T-helper 17 cell (primary cell): ENCODE results near the gene PRKACG. TPM values are rescaled to one million over a fixed set of nuclear protein-coding genes. Genes with fewer than 3 reads are reported as not detected.

Experiments
- ATAC-seq: fragments of 150-1000 bp; cut with Tn5 transposase; 2 replicates; pipeline ENCODE4 v1.10.0; 2021; ENCODE audit warnings: mild to moderate bottlenecking, moderate library complexity
- DNase-seq, 3 donors: peaks; one replicate each; pipeline versions ENCODE4 v3.0.0 to v3.0.0-alpha.2; 2020 to 2021
- H3K9me3 ChIP-seq: one replicate; pipeline ENCODE4 v1.7.0; 2013; ENCODE audit warnings: low read length, mild to moderate bottlenecking; ENCODE audit not compliant: control insufficient read depth, poor library complexity, severe bottlenecking
- H3K27ac Mint-ChIP-seq: one replicate; pipeline ENCODE4 v1.8.0; 2022; ENCODE audit warnings: mild to moderate bottlenecking, moderate library complexity, mixed read lengths
- H3K27me3 Mint-ChIP-seq: one replicate; pipeline ENCODE4 v1.8.0; 2022; ENCODE audit warnings: mixed read lengths
- H3K36me3 Mint-ChIP-seq: one replicate; pipeline ENCODE4 v1.8.0; 2022; ENCODE audit warnings: low read depth, mixed read lengths
- H3K4me1 Mint-ChIP-seq: one replicate; pipeline ENCODE4 v1.8.0; 2022; ENCODE audit warnings: mild to moderate bottlenecking, mixed read lengths
- H3K4me3 Mint-ChIP-seq: one replicate; pipeline ENCODE4 v1.8.0; 2022; ENCODE audit warnings: mild to moderate bottlenecking, moderate library complexity, mixed read lengths
- total RNA-seq, 4 donors: library from RNA in 2 of 4; stranded (reverse) in 2 of 4; gene quantifications; one replicate each; pipeline ENCODE4 v1.2.3 and lab custom pipeline; 2022 to 2026

The PRKACG gene
- total RNA-seq, 2 donors from 2014 or later = not detected

- peak overlapping the region; percentile 98 for H3K4me3 Mint-ChIP-seq
- peak overlapping the region; percentile 95 for H3K27ac Mint-ChIP-seq
- H3K27me3 Mint-ChIP-seq = no peaks in the 10 kb centered on the region
- no peak for DNase-seq
- no peaks in the 10 kb centered on the region for H3K9me3 ChIP-seq
- ATAC-seq = no peak
- H3K36me3 Mint-ChIP-seq = peaks cover 2% of the 10 kb centered on the region
- peaks cover 25% of the 10 kb centered on the region for H3K4me1 Mint-ChIP-seq
Observed at GRCh38 chr9:69036799-69037198, 22.9 kb upstream of the PRKACG start.

- ATAC-seq = peak; percentile 53
- Mint-ChIP-seq H3K36me3 (peaks cover 2% of the 10 kb centered on the region), H3K27ac (peak overlapping the region; percentile 95), H3K27me3 (no peaks in the 10 kb centered on the region), H3K4me1 (peaks cover 27% of the 10 kb centered on the region), H3K4me3 (peak overlapping the region; percentile 98)
- no peak for DNase-seq
- no peaks in the 10 kb centered on the region for H3K9me3 ChIP-seq
Observed at GRCh38 chr9:69036309-69036708, 22.4 kb upstream of the PRKACG start.

GRCh38 chr9:69035438-69036308, 21.8 kb upstream of the PRKACG start, which contains the start of gene FXN:
Gene FXN, plus strand, starts transcription at chr9:69035752. Its CDS starts 31 bp downstream, at chr9:69035783.
- Mint-ChIP-seq H3K4me3 (peak within 1 kb of the TSS; percentile 98), H3K27me3 (no peaks in the 10 kb centered on the region), H3K27ac (peak within 1 kb of the TSS; percentile 95), H3K4me1 (peaks cover 29% of the 10 kb centered on the region), H3K36me3 (no peaks in the 10 kb centered on the region)
- H3K9me3 ChIP-seq = no peaks in the 10 kb centered on the region
- ATAC-seq (peak; percentile 90), DNase-seq (peak; percentile 69 to 81 (median 71))

DNA sequence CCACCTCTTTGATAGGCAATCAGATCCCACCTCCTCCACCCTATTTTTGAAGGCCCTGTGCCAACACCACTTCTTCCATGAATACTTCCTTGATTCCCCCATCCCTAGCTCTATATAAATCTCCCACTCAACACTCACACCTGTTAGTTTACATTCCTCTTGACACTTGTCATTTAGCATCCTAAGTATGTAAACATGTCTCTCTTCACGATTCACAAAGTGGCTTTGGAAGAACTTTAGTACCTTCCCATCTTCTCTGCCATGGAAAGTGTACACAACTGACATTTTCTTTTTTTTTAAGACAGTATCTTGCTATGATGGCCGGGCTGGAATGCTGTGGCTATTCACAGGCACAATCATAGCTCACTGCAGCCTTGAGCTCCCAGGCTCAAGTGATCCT, 20.2 kb upstream of the PRKACG start:
- DNase-seq (no peak), ATAC-seq (no peak)
- no peaks in the 10 kb centered on the region for H3K27me3 Mint-ChIP-seq
- peak overlapping the region; percentile 91 for H3K27ac Mint-ChIP-seq
- H3K36me3 Mint-ChIP-seq = no peaks in the 10 kb centered on the region
- no peaks in the 10 kb centered on the region for H3K9me3 ChIP-seq
- no peak overlapping the region for H3K4me3 Mint-ChIP-seq
- peaks cover 33% of the 10 kb centered on the region for H3K4me1 Mint-ChIP-seq

- no peaks in the 10 kb centered on the region for H3K9me3 ChIP-seq
- no peak for ATAC-seq
- DNase-seq = no peak
- no peaks in the 10 kb centered on the region for H3K36me3 Mint-ChIP-seq
- H3K4me3 Mint-ChIP-seq = no peak overlapping the region
- no peaks in the 10 kb centered on the region for H3K27me3 Mint-ChIP-seq
- peak overlapping the region; percentile 43 for H3K27ac Mint-ChIP-seq
- H3K4me1 Mint-ChIP-seq = peaks cover 36% of the 10 kb centered on the region
Observed at GRCh38 chr9:69030851-69031645, 17.1 kb upstream of the PRKACG start.

GRCh38 chr9:69029535-69029934, 15.6 kb upstream of the PRKACG start:
- Mint-ChIP-seq H3K4me1 (peaks cover 39% of the 10 kb centered on the region), H3K4me3 (peak overlapping the region; percentile 43), H3K27ac (no peak overlapping the region), H3K36me3 (no peaks in the 10 kb centered on the region), H3K27me3 (no peaks in the 10 kb centered on the region)
- ATAC-seq (no peak), DNase-seq (no peak)
- H3K9me3 ChIP-seq = no peaks in the 10 kb centered on the region

DNA sequence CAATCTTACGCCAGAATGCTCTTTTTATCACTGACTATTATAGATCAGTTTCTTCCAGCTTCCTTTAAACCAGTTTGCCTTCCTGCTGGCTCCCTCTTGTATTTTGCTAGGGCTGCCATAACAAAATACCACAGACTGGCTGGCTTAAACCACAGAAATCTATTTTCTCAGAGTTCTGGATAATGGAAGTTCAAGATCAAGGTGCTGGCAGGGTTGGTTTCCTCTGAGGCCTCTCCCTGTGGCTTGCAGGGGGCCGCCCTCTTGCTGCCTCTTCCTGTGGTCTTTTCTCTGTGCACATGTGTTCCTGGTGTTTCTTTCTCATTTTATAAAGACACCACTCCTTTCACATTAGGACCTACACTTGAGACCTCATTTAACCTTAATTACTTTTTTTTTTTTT, 14.8 kb upstream of the PRKACG start:
- H3K36me3 Mint-ChIP-seq = peaks cover 3% of the 10 kb centered on the region
- no peaks in the 10 kb centered on the region for H3K9me3 ChIP-seq
- DNase-seq (peak in 1 of 3 donors; percentile 18), ATAC-seq (peak; percentile 86)
- H3K4me3 Mint-ChIP-seq = peak overlapping the region; percentile 7
- peak overlapping the region; percentile 16 for H3K27ac Mint-ChIP-seq
- H3K4me1 Mint-ChIP-seq = peaks cover 41% of the 10 kb centered on the region
- H3K27me3 Mint-ChIP-seq = peaks cover 3% of the 10 kb centered on the region

DNA sequence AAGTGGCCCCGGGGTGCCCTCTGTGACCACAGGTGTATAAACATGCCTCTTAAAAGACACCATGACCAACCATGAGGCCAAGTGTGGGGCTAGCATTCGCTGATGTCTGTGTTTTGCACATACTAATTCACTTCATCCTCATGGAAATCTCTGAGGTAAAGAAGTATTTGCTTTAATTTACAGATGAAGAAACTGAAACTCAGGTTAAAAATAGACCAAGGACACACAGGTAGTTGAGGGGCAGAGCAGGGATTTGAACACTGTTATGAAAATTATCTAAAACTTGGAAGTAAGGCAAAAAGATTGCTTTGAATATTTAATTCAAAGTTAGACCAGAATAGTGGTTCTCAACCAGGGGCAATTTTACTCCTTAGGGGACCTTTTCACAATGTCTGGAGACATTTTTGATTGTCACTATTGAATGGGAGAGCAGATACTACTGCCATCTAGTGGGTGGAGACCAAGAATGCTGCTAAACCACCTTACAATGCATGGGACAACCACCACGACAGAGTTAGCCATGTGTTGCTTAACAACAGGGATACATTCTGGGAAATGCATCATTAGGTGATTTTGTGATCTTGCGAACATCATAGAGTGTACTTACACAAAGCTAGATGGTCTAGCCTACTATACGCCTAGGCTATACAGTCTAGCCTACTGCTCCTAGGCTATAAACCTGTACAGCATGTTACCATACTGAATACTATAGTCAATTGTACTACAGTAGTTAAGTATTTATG, 13.6 kb upstream of the PRKACG start:
- no peaks in the 10 kb centered on the region for H3K9me3 ChIP-seq
- Mint-ChIP-seq H3K27ac (no peak overlapping the region), H3K4me3 (peak overlapping the region; percentile 15), H3K27me3 (peaks cover 9% of the 10 kb centered on the region), H3K36me3 (peaks cover 5% of the 10 kb centered on the region), H3K4me1 (peaks cover 38% of the 10 kb centered on the region)
- DNase-seq (peak in 1 of 3 donors; percentile 10), ATAC-seq (peak; percentile 76)

GRCh38 chr9:69023650-69024049, 9.7 kb upstream of the PRKACG start:
- no peak for ATAC-seq
- no peaks in the 10 kb centered on the region for H3K9me3 ChIP-seq
- no peak overlapping the region for H3K27ac Mint-ChIP-seq
- peaks cover 9% of the 10 kb centered on the region for H3K27me3 Mint-ChIP-seq
- no peak for DNase-seq
- H3K4me1 Mint-ChIP-seq = peaks cover 36% of the 10 kb centered on the region
- H3K4me3 Mint-ChIP-seq = no peak overlapping the region
- peaks cover 5% of the 10 kb centered on the region for H3K36me3 Mint-ChIP-seq

GRCh38 chr9:69020301-69021145, 6.6 kb upstream of the PRKACG start:
- ATAC-seq (no peak), DNase-seq (no peak)
- no peaks in the 10 kb centered on the region for H3K9me3 ChIP-seq
- Mint-ChIP-seq H3K36me3 (peaks cover 5% of the 10 kb centered on the region), H3K27ac (peak overlapping the region; percentile 62), H3K4me1 (peaks cover 28% of the 10 kb centered on the region), H3K27me3 (peaks cover 23% of the 10 kb centered on the region), H3K4me3 (peak overlapping the region; percentile 70)

- peaks cover 26% of the 10 kb centered on the region for H3K27me3 Mint-ChIP-seq
- H3K4me1 Mint-ChIP-seq = peaks cover 28% of the 10 kb centered on the region
- DNase-seq (peak in 1 of 3 donors; percentile 11), ATAC-seq (peak; percentile 97)
- peak overlapping the region; percentile 62 for H3K27ac Mint-ChIP-seq
- H3K4me3 Mint-ChIP-seq = peak overlapping the region; percentile 70
- H3K36me3 Mint-ChIP-seq = peaks cover 5% of the 10 kb centered on the region
- no peaks in the 10 kb centered on the region for H3K9me3 ChIP-seq
Observed at GRCh38 chr9:69019808-69020207, 5.9 kb upstream of the PRKACG start.

DNA sequence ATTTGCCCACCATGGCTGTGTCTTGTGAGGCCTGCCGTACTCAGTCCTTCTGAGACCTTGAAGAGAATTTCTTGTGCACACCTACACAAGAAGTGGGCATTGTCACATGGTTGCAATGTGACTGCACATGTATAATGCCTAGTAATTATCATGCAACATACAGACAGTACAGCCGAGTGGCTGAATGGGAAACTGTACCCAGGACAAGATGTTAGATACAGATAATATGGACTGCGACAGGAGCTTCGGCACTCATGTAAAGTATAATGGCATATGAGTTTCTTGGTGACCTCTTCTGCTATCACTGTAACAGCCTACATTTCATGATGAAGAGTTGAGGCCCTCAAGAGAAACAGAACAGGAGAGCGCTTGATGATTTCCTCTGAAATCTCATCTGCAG, 4.8 kb upstream of the PRKACG start:
- no peaks in the 10 kb centered on the region for H3K9me3 ChIP-seq
- ATAC-seq = no peak
- DNase-seq = no peak
- no peak overlapping the region for H3K27ac Mint-ChIP-seq
- H3K27me3 Mint-ChIP-seq = peaks cover 23% of the 10 kb centered on the region
- H3K36me3 Mint-ChIP-seq = peaks cover 2% of the 10 kb centered on the region
- no peak overlapping the region for H3K4me3 Mint-ChIP-seq
- peaks cover 22% of the 10 kb centered on the region for H3K4me1 Mint-ChIP-seq
